Jurkat, Clone E6-1 (cell line): ENCODE results near the gene OR52L1. TPM values are rescaled to one million over a fixed set of nuclear protein-coding genes. Genes with fewer than 3 reads are reported as not detected.

ENCODE experiments used
- DNase-seq: peaks from one replicate; pipeline ENCODE4 v3.0.0-alpha.2; 2011; ENCODE audit warnings: low read depth, low spot score
- H3K4me3 ChIP-seq: 2 replicates; pipeline ENCODE4 v1.5.1; 2011; ENCODE audit warnings: mild to moderate bottlenecking, low read length, control low read depth, moderate library complexity
- polyA plus RNA-seq: library from polyadenylated mRNA; unstranded; fragments of >200 nt; gene quantifications from one replicate; pipeline ENCODE4 v1.2.1, GENCODE V29; 2012; ENCODE audit warnings: missing spikeins; ENCODE audit not compliant: insufficient read length, insufficient read depth

OR52L1 gene
- not detected for polyA plus RNA-seq

- no peak within 1 kb of the TSS for H3K4me3 ChIP-seq
- no peak for DNase-seq
These were observed at the start of gene OR52L1 for GRCh38 chr11:5986885-5987284. Gene OR52L1 (minus strand): TSS chr11:5986985. CDS start chr11:5986930, 55 bp downstream.

GRCh38 chr11:6030708-6031405, 44.1 kb upstream of the OR52L1 start, which contains the start of gene OR56A1:
Gene OR56A1 (minus strand): TSS chr11:6030758. CDS start chr11:6027692, 3,066 bp downstream.
- no peak within 1 kb of the TSS for H3K4me3 ChIP-seq
- DNase-seq: no peak

- DNase-seq: no peak
- no peak overlapping the region for H3K4me3 ChIP-seq
These were observed 40.7 kb upstream of the OR52L1 start for GRCh38 chr11:6027501-6027900.

GRCh38 chr11:6025056-6025455, 38.3 kb upstream of the OR52L1 start:
- H3K4me3 ChIP-seq: no peak overlapping the region
- no peak for DNase-seq

- DNase-seq: peak; percentile 50
- H3K4me3 ChIP-seq: no peak overlapping the region
These were observed 36.2 kb upstream of the OR52L1 start for GRCh38 chr11:6022956-6023355.

- DNase-seq: no peak
These were observed 26.3 kb upstream of the OR52L1 start for GRCh38 chr11:6013042-6013441.

GRCh38 chr11:6012035-6012668, 25.4 kb upstream of the OR52L1 start:
- no peak overlapping the region for H3K4me3 ChIP-seq
- DNase-seq: no peak

More at GRCh38 chr11:6013042-6013441, 26.3 kb upstream of the OR52L1 start:
- H3K4me3 ChIP-seq: no peak overlapping the region

GRCh38 chr11:6006846-6007245, 20.1 kb upstream of the OR52L1 start, which contains the start of gene OR56A4:
Gene OR56A4 (minus strand): TSS chr11:6006946. CDS start chr11:6002992, 3,954 bp downstream.
- H3K4me3 ChIP-seq: no peak within 1 kb of the TSS
- no peak for DNase-seq

- no peak for DNase-seq
- no peak overlapping the region for H3K4me3 ChIP-seq
These were observed 19.6 kb upstream of the OR52L1 start for GRCh38 chr11:6006395-6006794.

GRCh38 chr11:6002202-6002699, 15.5 kb upstream of the OR52L1 start:
- H3K4me3 ChIP-seq: no peak overlapping the region
- DNase-seq: no peak

- DNase-seq: no peak
- no peak overlapping the region for H3K4me3 ChIP-seq
These were observed 8.0 kb upstream of the OR52L1 start for GRCh38 chr11:5994791-5995190.

GRCh38 chr11:5992604-5993251, 5.9 kb upstream of the OR52L1 start:
- peak; percentile 14 for DNase-seq
- H3K4me3 ChIP-seq: no peak overlapping the region

- DNase-seq: no peak
- H3K4me3 ChIP-seq: no peak overlapping the region
These were observed 5.4 kb upstream of the OR52L1 start for GRCh38 chr11:5992150-5992549.

- no peak for DNase-seq
- no peak overlapping the region for H3K4me3 ChIP-seq
These were observed 2.4 kb upstream of the OR52L1 start for GRCh38 chr11:5989203-5989602.

- no peak for DNase-seq
- H3K4me3 ChIP-seq: no peak overlapping the region
These were observed 3.3 kb downstream of the OR52L1 start for GRCh38 chr11:5983443-5983842.

GRCh38 chr11:5973530-5973929, 13.3 kb downstream of the OR52L1 start:
- peak; percentile 5 for DNase-seq
- H3K4me3 ChIP-seq: no peak overlapping the region

GRCh38 chr11:5968394-5968793, 18.4 kb downstream of the OR52L1 start, which contains the start of gene OR56A5:
Gene OR56A5 (minus strand): TSS chr11:5968494. CDS start chr11:5968494, 0 bp downstream.
- no peak for DNase-seq
- H3K4me3 ChIP-seq: no peak within 1 kb of the TSS

GRCh38 chr11:5967708-5968107, 19.1 kb downstream of the OR52L1 start:
- H3K4me3 ChIP-seq: no peak overlapping the region
- DNase-seq: no peak

- H3K4me3 ChIP-seq: no peak overlapping the region
- DNase-seq: no peak
These were observed 19.8 kb downstream of the OR52L1 start for GRCh38 chr11:5966958-5967357.
